Gastroesophageal sphincter (tissue), 3 donors: Measurements from ENCODE around the gene EMID1.

Experiments
- CTCF ChIP-seq, 4 experiments: fragments of 200-600 bp in 2 of 4; fragments of 450-650 bp in 2 of 4; sonication (generic) in 1 of 4; IDR thresholded peaks; one replicate each; pipeline ENCODE4 v1.5.1; 2017 to 2019; ENCODE audit warnings: antibody characterized with exemption in 4 of 4, mild to moderate bottlenecking in 2 of 4, moderate library complexity in 2 of 4
- EP300 ChIP-seq: sonication (generic); formaldehyde crosslinking; IDR thresholded peaks from one replicate; pipeline ENCODE4 v1.6.1; 2017; ENCODE audit warnings: antibody characterized with exemption, mild to moderate bottlenecking
- POLR2A ChIP-seq, 2 donors: fragments of 450-650 bp; IDR thresholded peaks; one replicate each; pipeline ENCODE4 v1.6.1; 2017; ENCODE audit warnings: antibody characterized with exemption in 2 of 2, mild to moderate bottlenecking in 2 of 2, moderate library complexity in 1 of 2
- POLR2AphosphoS5 ChIP-seq: sonication (generic); formaldehyde crosslinking; IDR thresholded peaks from one replicate; pipeline ENCODE4 v1.6.1; 2017; ENCODE audit warnings: antibody characterized with exemption

GRCh38 chr22:29260601-29261315 lies 55.1 kb downstream of the EMID1 start:
- TF ChIP-seq POLR2A (IDR thresholded peaks at IDR 0.05) (no peak), CTCF (IDR thresholded peaks at IDR 0.05) (no peak), EP300 (no peak), POLR2AphosphoS5 (no peak)
